CD4-positive, alpha-beta T cell treated with Interleukin-17A for 4 hours (primary cell): ENCODE results near the gene ZNF594.
"Not testable (repeated sequence)": the region's sequence is repeated elsewhere in the genome, so short reads cannot be mapped to it uniquely, and the experiment has no call there.

Experiments
- DNase-seq: peaks from one replicate; pipeline ENCODE4 v3.0.0-alpha.2; 2020; ENCODE audit warnings: mixed read lengths

ZNF594 gene

DNA sequence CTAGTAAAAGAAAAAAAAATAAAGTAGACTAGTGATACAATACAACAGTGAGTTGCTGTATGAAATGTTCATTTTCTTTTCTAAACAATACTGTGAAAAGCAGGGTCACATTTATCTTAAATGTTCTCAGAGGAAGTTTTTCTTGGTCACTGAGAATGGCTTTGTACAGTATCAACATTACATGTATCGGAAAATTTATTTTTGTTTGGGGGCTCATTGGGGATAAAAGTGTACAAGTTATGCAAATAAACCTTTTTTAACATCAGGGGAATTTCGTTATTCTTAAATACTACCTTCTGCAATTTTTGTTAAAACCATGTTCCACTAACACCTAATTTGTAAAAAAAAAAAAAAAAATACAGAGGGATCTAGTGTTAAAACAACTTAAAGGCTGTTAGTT, 8.7 kb upstream of the ZNF594 start:
- no peak for DNase-seq

DNA sequence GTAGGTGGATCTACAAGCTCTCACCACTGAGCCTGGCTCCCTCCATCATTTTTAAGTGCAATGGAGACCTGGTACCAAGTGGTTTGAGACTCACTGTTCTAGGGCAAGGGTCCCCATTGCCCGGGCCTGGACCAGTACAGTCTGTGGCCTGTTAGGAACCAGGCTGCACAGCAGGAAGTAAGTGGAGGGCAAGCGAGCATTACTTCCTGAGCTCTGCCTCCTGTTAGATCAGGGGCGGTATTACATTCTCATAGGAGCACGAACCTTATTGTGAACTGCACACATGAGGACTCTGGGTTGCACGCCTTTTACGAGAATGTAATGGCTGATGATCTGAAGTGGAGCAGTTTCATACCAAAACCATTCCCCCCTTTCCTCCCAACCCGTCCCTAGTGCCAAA, 6.8 kb upstream of the ZNF594 start:
- DNase-seq, result peak; percentile 8

DNA sequence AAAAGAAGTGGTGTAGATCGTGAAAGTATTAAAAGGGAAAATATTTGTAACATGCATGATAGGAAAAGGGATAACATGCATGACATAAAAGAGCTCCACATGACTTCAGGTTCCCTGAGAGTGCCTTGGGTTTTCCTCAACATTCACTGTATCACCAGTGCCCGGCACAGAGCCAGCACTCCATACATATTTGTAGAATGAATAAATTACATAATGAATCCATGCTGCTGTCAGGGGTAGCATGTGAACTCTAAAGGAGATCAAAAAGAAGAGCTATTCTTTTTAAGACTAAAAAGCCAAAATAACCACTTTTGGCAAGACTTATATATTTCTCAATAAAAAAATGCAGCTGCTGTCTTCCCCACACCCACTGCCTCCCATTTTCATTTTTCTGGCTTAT, 2.7 kb upstream of the ZNF594 start:
- no peak for DNase-seq

DNA sequence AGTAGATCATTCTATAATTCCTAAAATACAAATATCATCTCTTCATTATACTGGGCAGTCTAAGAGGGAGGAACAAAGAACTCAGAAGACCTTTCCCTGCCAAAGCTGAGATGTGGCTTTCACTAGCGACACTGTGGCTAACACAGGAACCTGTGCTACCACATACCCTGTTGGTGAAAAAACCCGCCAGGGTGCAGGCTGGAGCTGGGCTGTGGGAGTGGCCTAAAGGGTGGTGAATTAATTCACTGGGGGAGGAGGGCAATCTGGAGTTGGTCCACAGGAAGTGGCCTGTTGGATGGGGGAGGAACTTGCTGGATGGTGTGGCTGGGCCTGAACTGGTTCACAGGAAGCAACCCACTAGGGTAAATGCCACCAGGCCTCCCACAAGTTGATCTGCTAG, 7.4 kb downstream of the ZNF594 start:
- DNase-seq, result no peak

DNA sequence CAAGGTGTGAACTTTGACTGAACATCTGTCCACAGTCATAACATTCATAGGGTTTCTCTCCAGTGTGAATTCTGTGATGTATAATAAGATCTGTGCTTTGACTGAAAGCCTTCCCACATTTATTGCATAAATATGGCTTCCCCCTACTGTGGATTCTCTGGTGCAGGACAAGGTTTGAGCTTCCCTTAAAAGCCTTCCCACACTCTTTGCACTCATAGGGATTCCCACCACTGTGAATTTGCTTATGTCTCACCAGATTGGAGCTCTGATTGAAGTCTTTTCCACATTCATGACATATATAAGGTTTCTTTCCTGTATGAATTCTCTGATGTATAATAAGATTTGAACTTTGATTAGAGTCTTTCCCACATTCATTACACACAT, 8.3 kb downstream of the ZNF594 start:
- no peak for DNase-seq

DNA sequence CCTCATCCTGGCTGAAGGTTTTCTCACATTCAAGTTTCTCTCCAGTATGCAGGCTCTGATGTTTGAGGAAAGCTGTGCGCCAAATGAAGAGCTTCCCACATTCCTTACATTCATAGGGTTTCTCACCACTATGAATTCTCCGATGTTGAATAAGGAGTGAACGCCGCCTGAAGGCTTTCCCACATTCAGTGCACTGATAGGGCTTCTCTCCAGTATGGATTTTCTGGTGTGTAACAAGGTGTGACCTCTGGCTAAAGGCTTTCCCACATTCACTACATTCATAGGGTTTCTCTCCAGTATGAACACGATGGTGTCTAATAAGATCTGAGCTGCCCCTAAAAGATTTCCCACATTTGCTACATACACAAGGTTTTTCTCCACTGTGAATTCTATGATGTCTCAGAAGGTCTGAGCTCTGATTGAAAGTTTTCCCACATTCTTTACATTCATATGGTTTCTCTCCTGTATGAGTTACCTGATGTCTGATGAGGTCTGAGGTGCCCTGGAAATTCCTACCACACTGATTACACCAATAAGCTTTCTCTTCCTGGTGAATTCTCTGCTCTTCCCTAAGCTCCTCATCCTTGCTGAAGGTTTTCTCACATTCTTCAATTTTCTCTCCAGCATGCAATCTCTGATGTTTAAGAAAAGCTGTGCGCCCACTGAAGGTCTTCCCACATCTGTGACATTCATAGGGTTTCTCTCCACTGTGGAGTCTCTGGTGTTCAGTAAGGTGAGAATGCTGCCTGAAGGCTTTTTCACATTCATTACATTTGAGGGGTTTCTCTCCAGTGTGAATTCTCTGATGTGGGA, 8.9 kb downstream of the ZNF594 start:
- no peak for DNase-seq

DNA sequence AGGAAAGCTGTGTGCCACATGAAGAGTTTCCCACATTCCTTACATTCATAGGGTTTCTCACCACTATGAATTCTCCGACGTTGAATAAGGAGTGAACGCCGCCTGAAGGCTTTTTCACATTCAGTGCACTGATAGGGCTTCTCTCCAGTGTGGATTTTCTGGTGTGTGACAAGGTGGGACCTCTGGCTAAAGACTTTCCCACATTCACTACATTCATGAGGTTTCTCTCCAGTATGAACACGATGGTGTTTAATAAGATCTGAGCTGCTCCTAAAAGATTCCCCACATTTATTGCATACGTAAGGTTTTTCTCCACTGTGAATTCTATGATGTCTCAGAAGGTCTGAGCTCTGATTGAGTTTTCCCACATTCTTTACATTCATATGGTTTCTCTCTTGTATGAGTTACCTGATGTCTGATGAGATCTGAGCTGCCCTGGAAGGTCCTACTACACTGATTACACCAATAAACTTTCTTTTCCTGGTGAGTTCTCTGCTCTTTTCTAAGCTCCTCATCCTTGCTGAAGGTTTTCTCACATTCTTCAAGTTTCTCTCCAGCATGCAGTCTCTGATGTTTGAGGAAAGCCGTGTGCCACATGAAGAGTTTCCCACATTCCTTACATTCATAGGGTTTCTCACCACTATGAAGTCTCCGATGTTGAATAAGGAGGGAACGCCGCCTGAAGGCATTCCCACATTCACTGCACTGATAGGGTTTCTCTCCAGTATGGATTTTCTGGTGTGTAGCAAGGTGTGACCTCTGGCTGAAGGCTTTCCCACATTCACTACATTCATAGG, 10.0 kb downstream of the ZNF594 start:
- no peak for DNase-seq

DNA sequence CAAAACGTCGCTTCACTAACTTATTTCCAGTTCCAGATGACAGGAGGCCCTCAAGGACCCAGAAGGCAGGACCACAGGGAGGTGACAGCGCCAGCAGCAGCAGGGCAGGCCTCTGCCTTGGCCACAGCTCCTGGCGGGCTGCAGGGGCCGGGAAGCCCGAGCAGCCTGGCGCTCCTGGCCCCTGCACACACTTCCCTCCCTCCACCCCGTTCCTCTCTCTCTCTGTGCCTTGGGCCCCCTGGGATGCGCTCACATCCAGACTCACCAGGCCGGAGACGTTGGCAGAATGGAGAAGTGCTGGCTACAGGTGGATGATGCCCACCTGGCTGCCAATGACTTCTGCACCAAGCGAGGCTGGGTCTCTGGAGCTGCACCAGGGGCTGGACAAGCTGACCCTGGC, 12.7 kb downstream of the ZNF594 start:
- DNase-seq, result no peak

DNA sequence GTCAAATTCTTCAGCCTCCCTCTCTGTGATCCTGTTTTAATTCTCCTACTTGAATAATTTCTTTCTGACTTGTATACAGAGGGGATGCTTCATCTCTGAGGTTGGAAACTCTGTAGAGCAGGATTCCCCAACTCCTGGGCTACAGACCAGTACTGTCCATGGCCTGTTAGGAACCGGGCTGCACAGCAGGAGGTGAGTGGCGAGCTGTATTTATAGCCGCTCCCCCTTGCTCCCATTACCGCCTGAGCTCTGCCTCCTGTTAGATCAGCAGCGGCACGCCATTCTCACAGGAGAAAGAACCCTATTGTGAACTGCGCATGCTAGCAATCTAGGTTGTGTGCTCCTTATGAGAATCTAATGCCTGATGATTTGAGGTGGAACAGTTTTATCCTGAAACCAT, 16.6 kb downstream of the ZNF594 start:
- DNase-seq, result not testable (repeated sequence)

DNA sequence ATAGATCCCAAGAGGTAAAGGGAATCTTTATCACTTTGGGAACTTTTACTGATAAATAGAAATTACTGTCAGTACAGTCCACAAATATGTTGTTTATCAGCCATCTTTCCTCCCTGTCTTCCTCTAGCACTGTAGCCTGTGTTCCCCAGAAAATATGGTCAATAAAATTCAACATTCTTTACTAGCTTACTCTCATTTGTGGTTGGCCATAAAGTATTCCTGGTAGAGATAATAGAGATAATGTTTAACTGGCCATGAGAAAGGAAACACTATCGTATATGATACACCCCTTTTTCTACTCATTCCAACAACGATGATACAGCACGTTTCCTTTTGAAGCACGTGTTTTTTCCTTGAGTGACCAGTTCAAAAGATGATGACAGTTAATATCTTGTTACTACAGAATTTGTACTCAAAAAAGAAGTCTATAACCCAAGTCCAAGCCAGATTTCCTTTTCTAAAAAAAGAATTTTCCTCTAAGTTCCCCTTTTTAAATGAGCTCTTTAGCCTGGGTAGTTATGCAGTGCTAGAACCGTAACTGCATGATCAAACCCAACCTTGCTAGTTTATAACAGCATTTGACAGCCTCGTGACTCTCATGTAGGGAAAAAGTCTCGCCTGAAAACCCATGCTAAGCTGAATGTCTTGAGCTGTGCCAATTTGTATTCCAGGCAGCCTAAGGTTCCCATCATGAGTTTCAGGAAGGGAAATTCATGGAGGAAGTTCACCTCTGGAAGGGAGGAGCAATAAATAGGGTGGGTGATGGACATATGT, 25.7 kb downstream of the ZNF594 start:
- not testable (repeated sequence) for DNase-seq

DNA sequence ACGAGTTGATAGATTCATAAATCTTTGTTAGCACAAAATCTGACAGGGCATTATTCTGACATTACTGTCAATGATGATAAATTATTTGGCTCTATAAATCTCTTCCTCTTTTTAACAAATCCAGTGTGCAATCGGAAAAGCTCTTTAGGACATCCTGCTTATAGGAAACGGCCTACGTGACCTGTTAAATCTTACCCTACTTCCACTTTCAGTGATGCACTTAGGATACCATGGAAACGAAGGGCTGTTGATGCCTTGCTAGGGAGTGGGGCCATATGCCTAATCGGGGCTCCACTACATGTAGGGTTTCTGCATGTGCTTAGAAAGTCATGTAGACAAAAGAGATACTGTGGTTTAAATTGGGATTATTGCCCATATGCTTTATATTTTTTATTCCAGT, 27.2 kb downstream of the ZNF594 start:
- DNase-seq, result no peak

DNA sequence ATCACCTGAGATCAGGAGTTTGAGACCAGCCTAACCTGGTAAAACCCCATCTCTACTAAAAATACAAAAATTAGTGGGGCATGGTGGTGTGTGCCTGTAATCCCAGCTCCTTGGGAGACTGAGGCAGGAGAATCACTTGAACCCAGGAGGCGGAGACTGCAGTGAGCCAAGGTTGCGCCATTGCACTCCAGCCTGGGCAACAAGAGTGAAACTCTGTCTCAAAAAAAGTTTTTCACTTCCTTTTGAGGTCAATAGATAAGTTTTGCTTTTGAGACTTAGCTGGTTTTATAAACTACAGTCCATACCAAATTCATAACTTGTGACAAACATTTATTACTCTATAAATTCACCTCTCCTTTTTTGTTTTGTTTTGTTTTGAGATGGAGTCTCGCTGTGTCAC, 29.9 kb downstream of the ZNF594 start:
- DNase-seq, result not testable (repeated sequence)

DNA sequence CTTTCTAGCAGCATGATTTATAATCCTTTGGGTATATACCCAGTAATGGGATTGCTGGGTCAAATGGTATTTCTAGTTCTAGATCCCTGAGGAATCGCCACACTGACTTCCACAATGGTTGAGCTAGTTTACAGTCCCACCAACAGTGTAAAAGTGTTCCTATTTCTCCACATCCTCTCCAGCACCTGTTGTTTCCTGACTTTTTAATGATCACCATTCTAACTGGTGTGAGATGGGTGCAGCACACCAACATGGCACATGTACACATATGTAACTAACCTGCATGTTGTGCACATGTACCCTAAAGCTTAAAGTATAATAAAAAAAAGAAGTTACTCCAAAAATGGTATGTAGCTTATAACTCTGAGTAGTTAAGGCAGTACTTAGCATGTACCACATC, 31.0 kb downstream of the ZNF594 start:
- not testable (repeated sequence) for DNase-seq

DNA sequence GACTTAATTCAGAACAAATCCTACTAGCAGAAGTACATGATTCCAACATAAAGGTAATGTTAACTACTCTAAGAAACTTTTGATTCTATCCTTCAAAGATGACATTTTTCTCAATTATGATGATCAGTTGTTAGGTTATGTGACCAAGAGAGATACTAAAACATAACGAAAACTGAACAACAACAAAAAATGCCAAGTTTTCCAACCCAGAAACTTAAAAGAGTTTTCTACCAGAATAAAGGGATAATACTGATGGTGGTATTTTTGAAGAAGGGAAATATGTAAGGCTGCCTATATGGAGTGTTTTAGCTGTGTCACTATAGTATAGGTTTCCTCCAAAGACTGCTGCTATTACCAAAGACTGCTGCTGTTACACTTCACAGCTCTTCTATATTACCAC, 45.5 kb downstream of the ZNF594 start:
- DNase-seq, result not testable (repeated sequence)

DNA sequence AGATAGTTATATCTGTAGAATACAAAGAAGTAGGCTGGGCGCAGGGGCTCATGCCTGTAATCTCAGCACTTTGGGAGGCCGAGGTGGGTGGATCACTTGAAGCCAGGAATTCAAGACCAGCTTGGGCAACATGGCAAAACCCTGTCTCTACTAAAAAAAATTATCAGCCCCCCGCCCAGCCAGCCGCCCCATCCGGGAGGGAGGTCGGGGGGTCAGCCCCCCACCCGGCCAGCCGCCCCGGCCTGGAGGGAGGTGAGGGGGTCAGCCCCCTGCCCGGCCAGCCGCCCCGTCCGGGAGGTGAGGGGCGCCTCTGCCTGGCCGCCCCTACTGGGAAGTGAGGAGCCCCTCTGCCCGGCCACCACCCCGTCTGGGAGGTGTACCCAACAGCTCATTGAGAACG, 48.8 kb downstream of the ZNF594 start:
- DNase-seq, result not testable (repeated sequence)

DNA sequence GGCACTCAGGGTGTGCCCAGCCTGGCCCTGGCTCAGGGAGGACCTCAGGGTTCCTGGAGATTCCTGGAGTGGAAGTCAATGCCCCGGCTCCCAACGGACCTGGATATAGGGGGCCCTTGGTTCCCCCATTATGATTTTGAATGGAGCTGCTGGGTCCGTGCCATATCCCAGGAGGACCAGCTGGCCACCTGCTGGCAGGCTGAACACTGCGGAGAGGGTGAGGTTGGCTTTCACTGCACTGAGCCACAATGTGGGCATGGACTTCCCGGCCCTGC, 52.3 kb downstream of the ZNF594 start:
- DNase-seq, result no peak

DNA sequence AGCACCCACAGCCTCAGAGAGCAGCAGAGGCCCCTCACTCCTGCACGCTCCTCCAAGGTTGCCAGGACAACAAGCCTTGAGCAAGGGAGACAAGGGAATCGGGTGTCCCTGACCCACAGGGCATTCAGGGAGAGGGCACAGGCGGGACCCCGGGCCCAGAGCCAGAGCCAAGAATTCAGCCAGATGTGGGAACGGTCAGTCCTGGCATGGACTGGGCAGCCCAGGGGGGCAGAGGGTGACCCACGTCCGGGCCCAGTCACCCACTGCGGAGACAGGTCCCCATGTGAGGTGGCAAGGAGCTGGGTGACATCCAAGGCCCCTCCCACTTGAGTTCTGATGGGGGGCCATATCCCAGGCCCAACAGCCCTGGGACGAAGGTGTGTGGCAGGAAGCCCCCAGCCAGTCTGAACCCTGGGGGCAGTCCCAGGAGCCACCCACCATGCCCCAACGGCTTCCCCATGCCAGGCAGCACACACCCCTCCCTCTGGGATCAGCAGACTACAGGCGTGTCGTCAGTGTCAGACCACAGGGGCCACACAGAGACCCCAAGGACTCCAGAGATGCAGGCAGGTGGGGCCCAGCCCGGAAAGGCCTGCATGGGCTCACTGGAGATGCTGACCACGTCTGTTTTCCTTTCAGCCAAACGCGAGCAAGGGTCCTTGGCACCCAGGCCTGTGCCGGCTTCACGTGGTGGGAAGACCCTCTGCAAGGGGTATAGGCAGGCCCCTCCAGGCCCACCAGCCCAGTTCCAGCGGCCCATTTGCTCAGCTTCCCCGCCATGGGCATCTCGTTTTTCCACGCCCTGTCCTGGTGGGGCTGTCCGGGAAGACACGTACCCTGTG, 52.8 kb downstream of the ZNF594 start:
- DNase-seq, result no peak

DNA sequence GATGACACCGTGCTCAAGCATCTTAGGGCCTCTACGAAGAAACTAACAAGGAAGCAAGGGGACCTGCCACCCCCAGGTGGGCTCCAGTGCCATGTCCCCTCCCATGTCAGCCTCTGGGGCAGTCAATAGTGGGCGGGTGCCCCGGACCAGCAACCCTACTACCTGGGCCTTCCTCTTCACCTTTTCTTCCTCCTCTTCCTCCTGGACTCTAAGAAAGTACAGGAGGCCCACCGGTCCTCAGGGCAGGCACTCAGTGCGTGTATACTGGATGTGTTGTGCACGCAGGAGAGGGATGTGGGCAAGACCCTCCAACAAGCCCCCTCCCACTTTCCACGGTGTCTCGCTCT, 53.5 kb downstream of the ZNF594 start:
- DNase-seq, result not testable (repeated sequence)

DNA sequence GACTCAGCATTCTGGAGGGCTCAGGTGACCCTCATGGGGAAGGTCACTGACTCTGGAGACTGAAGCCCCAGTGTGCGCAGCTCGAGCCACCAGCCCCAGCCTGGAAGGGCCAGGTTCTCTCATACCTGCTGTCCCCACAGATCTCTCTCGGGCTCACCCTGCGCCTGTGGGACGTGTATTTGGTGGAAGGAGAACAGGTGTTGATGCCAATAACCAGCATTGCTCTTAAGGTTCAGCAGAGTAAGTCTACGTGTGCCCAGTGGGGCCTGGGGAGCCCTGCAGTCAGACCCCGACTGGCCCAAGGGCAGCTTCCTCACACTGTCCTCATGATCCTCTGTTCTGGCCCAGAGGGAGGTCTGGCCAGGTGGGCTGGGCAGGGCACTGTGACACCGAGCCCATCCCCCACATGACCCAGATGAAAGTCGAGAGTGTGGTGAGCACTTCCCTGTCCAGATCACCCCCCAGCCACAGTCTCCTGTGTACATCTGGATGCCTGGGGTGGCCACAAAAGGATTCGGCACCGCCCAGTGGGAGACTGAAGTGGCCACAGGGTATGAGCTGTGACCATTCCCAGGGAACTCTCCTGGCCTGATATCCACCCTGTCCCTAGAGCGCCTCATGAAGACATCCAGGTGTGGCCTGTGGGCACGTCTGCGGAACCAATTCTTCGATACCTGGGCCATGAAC, 54.0 kb downstream of the ZNF594 start:
- not testable (repeated sequence) for DNase-seq

DNA sequence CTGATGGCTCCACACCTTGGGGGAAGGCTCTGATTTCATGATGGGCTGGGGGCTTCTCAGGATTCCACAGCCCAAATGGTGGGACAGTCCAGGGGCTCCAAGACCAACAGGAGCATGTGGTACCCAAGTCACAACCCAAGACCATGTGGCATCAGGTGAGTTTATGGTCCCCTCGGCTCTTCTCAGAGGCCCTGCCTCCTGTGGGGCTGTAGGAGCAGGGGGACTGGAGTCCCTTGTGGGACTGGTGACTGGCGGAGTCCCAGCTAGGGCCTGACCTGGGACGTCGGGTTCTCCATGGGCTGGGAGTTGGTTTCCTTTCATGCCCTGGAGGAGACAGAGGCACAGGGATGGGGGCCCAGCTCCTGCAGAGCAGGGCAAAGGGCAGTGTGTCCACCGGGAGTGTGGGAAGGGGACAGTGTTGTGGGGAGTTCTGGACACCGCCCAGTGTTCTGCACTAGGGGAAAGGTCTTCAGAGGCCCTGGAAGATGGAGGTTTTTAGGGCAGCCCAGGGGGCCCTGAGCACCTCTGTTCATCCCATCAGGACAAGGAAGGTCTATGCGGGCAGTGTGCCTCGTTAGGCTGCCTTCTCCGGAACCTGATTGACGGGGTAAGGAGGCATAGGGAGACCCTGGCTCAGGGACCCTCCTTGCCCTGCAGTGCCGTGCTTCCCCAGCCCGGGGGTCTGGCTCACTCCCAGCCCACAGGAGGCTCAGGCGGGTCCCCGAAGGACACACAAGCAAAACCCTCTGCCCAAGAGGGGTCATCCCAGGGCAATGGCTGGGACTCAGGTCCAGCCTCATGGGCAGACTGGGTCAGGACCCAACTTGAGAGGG, 54.9 kb downstream of the ZNF594 start:
- DNase-seq, result not testable (repeated sequence)
